ENCODE data around the gene ANKRD17. TPM values are rescaled to one million over a fixed set of nuclear protein-coding genes. Genes with fewer than 3 reads are reported as not detected.

ANKRD17 gene
- total RNA-seq, 1 experiment from 2014 or later = 62.1 TPM

DNA sequence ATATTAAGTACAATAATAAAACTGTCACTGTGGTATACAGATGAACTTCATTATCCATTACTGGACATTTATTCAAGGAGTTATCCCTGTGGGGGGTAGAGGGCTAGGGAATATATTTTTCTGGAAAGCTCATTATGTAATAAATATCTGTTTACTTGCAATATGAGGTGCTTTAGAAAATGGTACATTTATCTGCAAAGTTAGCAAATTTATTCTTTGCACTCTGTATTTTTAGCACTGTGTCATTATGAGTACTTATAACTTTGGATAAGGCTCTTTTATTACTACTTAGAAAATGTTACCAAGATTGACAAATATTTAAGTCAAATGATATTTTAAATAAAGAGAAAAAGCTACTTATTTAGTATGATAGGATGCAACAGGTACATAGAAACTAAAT lies 37.8 kb downstream of the ANKRD17 start (continued):
- TF ChIP-seq JUND (IDR thresholded peaks at IDR 0.05) = no peak
- TF ChIP-seq, protein P1, sequence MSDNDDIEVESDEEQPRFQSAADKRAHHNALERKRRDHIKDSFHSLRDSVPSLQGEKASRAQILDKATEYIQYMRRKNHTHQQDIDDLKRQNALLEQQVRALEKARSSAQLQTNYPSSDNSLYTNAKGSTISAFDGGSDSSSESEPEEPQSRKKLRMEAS (IDR thresholded peaks at IDR 0.05) = no peak
- no peak for TF ChIP-seq FOSL1 (IDR thresholded peaks at IDR 0.05; ENCODE audit: low read depth)
- no peak for TF ChIP-seq CBX3 (IDR thresholded peaks at IDR 0.05; ENCODE audit: low read depth)

DNA sequence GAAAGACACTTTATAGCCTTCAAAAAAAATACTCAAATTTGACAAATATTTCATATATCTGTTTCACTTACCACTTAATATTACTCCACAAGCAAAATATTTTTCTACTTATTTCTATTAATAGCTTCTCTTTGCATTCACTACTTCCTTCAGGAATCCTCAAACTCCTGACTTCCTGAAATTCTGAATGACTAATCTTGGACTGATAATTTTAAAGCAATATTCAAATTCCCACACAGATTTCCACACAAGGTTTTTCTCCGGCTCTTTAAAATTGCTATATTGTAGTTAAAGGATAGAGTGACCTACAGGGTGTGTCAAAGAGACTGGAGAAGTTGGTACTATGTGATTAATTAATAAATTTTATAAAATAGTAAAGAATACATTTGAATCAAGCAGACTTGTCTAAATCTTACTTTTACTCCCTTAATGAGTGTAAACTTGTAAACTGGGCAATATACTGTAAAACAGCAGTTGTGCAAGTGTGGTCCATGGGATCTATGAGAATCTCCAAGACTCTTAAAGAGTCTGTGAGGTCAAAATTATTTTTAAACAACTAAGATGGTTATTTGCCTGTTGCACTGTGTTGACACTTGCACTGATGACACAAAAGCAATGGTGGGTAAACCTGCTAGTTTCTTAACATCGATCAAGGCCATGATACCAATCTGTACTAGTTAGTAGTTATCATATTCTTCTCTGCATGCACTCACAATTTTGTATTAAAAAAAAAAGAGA lies 44.5 kb downstream of the ANKRD17 start:
- intact Hi-C loops (cut with micrococcal nuclease) = no loop called here
- TF ChIP-seq EZH2phosphoT487 (IDR thresholded peaks at IDR 0.05; ENCODE audit: borderline replicate concordance) = no peak
- TF ChIP-seq, protein P1 (IDR thresholded peaks at IDR 0.05) = no peak
- TF ChIP-seq, protein P2, sequence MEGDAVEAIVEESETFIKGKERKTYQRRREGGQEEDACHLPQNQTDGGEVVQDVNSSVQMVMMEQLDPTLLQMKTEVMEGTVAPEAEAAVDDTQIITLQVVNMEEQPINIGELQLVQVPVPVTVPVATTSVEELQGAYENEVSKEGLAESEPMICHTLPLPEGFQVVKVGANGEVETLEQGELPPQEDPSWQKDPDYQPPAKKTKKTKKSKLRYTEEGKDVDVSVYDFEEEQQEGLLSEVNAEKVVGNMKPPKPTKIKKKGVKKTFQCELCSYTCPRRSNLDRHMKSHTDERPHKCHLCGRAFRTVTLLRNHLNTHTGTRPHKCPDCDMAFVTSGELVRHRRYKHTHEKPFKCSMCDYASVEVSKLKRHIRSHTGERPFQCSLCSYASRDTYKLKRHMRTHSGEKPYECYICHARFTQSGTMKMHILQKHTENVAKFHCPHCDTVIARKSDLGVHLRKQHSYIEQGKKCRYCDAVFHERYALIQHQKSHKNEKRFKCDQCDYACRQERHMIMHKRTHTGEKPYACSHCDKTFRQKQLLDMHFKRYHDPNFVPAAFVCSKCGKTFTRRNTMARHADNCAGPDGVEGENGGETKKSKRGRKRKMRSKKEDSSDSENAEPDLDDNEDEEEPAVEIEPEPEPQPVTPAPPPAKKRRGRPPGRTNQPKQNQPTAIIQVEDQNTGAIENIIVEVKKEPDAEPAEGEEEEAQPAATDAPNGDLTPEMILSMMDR (IDR thresholded peaks at IDR 0.05 in 2 of 3, conservative IDR thresholded peaks at IDR 0.05 in 1 of 3; ENCODE audit: borderline replicate concordance in 1 of 3, insufficient read depth in 1 of 3, low read depth in 2 of 3, low read length in 2 of 3) = no peak
- TF ChIP-seq EZH2 (IDR thresholded peaks at IDR 0.05) = no peak
- no peak for TF ChIP-seq RAD21 (IDR thresholded peaks at IDR 0.05; ENCODE audit: low read depth)
- TF ChIP-seq TCF7L2 (IDR thresholded peaks at IDR 0.05; ENCODE audit: borderline replicate concordance, extremely low read depth, insufficient read depth, insufficient read length) = no peak
- TF ChIP-seq EGR1 (IDR thresholded peaks at IDR 0.05; ENCODE audit: low read depth) = no peak
- no peak for TF ChIP-seq SP1 (IDR thresholded peaks at IDR 0.05; ENCODE audit: low read depth)
- TF ChIP-seq, protein P3, sequence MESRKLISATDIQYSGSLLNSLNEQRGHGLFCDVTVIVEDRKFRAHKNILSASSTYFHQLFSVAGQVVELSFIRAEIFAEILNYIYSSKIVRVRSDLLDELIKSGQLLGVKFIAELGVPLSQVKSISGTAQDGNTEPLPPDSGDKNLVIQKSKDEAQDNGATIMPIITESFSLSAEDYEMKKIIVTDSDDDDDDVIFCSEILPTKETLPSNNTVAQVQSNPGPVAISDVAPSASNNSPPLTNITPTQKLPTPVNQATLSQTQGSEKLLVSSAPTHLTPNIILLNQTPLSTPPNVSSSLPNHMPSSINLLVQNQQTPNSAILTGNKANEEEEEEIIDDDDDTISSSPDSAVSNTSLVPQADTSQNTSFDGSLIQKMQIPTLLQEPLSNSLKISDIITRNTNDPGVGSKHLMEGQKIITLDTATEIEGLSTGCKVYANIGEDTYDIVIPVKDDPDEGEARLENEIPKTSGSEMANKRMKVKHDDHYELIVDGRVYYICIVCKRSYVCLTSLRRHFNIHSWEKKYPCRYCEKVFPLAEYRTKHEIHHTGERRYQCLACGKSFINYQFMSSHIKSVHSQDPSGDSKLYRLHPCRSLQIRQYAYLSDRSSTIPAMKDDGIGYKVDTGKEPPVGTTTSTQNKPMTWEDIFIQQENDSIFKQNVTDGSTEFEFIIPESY (IDR thresholded peaks at IDR 0.05; ENCODE audit: extremely low read depth, insufficient replicate concordance, low read length) = no peak
- TF ChIP-seq POLR2A (IDR thresholded peaks at IDR 0.05; ENCODE audit: borderline replicate concordance, extremely low read depth, insufficient read depth, insufficient read length) = no peak
- no peak for TF ChIP-seq SRF (IDR thresholded peaks at IDR 0.05; ENCODE audit: low read depth)
- TF ChIP-seq POLR2AphosphoS5 (IDR thresholded peaks at IDR 0.05; ENCODE audit: low read depth, low read length) = no peak
- H3K4me3 ChIP-seq (replicated peaks in 1 of 2; ENCODE audit: low read depth in 1 of 2, low read length in 2 of 2) = no peak overlapping the region
- ChIA-PET POLR2A (no interaction called here), CTCF (no interaction called here), RAD21 (ENCODE audit: low non-redundant PET in 1 of 2, low total read pairs in 2 of 2, uncharacterized antibody in 2 of 2, unreplicated experiment in 2 of 2) (no interaction called here)
- H3K27ac ChIP-seq (ENCODE audit: low read depth, low read length) = no peak overlapping the region
- BruUV-seq (replicated peaks) = no TSS peak
- no peaks in the 10 kb centered on the region; a peak in 1 of 4 replicates for H3K36me3 ChIP-seq (ENCODE audit: control insufficient read depth in 1 of 2, insufficient read depth in 2 of 2, low read length in 2 of 2)
- no peak for ATAC-seq
- no peak overlapping the region for H3K4me2 ChIP-seq (ENCODE audit: low read length)
- no peak for DNase-seq (ENCODE audit: low read depth, low spot score)
- H2AFZ ChIP-seq (ENCODE audit: low read depth, low read length, poor library complexity, severe bottlenecking) = no peak overlapping the region
- no peaks in the 10 kb centered on the region for H3K27me3 ChIP-seq (ENCODE audit: insufficient read depth, low read length)
- peaks cover 100% of the 10 kb centered on the region for H3K79me2 ChIP-seq (ENCODE audit: insufficient read depth, low read length)
- H3K9ac ChIP-seq (ENCODE audit: low read length) = no peak overlapping the region
- no peaks in the 10 kb centered on the region for H3K9me3 ChIP-seq (ENCODE audit: control insufficient read depth in 1 of 2, insufficient read depth in 1 of 2, low read depth in 1 of 2, low read length in 2 of 2)
- peaks cover 25% of the 10 kb centered on the region for H4K20me1 ChIP-seq (ENCODE audit: insufficient read depth)
- H3K4me1 ChIP-seq (ENCODE audit: control insufficient read depth in 1 of 2, insufficient read depth in 2 of 2, low read length in 2 of 2) = no peaks in the 10 kb centered on the region
- H3K9me2 ChIP-seq (ENCODE audit: insufficient read depth) = no peaks in the 10 kb centered on the region
